GM19372 (cell line): ENCODE results near the gene AKAIN1.

Experiments
- ATAC-seq: cut with Tn5 transposase; IDR thresholded peaks from one replicate; pipeline ENCODE4 v1.9.1; 2021; ENCODE audit warnings: mild to moderate bottlenecking, low read depth, moderate library complexity; ENCODE audit not compliant: unreplicated experiment

Gene AKAIN1

DNA sequence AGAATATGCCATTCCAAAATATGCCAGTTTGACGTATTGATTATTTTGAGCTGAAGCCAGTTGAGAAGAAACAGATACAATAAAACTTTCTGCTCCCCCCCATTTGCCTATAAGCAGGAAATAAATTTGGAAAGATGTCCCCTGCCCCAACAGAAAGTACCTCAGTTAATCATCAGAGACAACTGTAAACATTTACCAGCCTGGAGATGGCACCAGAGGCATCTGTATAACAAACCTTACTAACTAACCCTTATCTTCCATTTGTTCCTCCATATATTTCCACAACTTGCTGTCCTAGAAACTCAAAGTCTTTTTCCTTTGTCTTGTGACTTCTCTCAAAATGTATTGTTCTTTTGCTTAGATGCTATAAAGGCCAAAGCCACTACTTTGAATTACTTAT lies 93.8 kb downstream of the AKAIN1 start:
- no peak for ATAC-seq

- no peak for ATAC-seq
Measured at GRCh38 chr18:5097116-5097703, 99.8 kb downstream of the AKAIN1 start.

GRCh38 chr18:5095239-5095638 lies 101.8 kb downstream of the AKAIN1 start:
- ATAC-seq = no peak

DNA sequence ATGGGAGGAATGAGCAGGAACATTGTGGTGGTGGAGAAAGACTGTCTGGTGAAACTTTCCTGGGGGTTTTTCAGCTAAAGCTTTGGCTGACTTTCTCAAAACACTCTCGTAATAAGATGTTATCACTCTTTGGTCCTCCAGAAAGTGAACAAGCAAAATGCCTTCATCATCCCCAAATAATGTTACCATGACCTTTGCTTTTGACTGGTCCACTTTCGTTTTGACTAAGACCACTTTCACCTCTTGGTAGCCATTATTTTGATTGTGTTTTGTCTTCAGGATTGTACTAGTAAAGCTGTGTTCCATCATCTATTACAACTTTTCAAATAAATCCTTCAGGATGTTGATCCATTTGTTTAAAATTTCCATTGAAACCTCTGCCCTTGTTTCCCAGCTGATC lies 103.2 kb downstream of the AKAIN1 start:
- no peak for ATAC-seq
